HUES6 (cell line): ENCODE results near the gene JPH3.

ENCODE experiments used
- H3K27ac ChIP-seq: 2 replicates; pipeline ENCODE4 v1.7.0; 2013; ENCODE audit warnings: low read depth, mild to moderate bottlenecking, low read length, inconsistent platforms
- H3K27me3 ChIP-seq: 2 replicates; pipeline ENCODE4 v1.6.1; 2013; ENCODE audit warnings: low read length; ENCODE audit not compliant: control insufficient read depth, insufficient read depth
- H3K36me3 ChIP-seq: 2 replicates; pipeline ENCODE4 v1.6.1; 2013; ENCODE audit warnings: low read length; ENCODE audit not compliant: control insufficient read depth, insufficient read depth
- H3K4me1 ChIP-seq: 2 replicates; pipeline ENCODE4 v1.6.1; 2013; ENCODE audit warnings: low read length; ENCODE audit not compliant: control insufficient read depth, insufficient read depth
- H3K4me3 ChIP-seq: 2 replicates; pipeline ENCODE4 v1.5.1; 2013; ENCODE audit warnings: low read depth, low read length
- H3K9ac ChIP-seq: one replicate; pipeline ENCODE4 v1.6.1; 2013; ENCODE audit warnings: mild to moderate bottlenecking, low read length
- H3K9me3 ChIP-seq: 2 replicates; pipeline ENCODE4 v1.6.1; 2013; ENCODE audit warnings: low read depth, low read length; ENCODE audit not compliant: control insufficient read depth, insufficient read depth

The JPH3 gene

GRCh38 chr16:87656328-87656727 lies 54.0 kb downstream of the JPH3 start:
- H3K27ac ChIP-seq, result no peak overlapping the region
- H3K27me3 ChIP-seq, result no peaks in the 10 kb centered on the region
- H3K36me3 ChIP-seq, result no peaks in the 10 kb centered on the region; the same call in 1 of the 2 replicates
- H3K9me3 ChIP-seq, result no peaks in the 10 kb centered on the region
- H3K4me1 ChIP-seq, result peaks cover 18% of the 10 kb centered on the region
- no peak overlapping the region for H3K4me3 ChIP-seq
- no peak overlapping the region for H3K9ac ChIP-seq

GRCh38 chr16:87657621-87658192 lies 55.4 kb downstream of the JPH3 start:
- no peak overlapping the region for H3K9ac ChIP-seq
- H3K9me3 ChIP-seq, result no peaks in the 10 kb centered on the region
- H3K27ac ChIP-seq, result no peak overlapping the region
- H3K36me3 ChIP-seq, result no peaks in the 10 kb centered on the region; the same call in 1 of the 2 replicates
- no peak overlapping the region for H3K4me3 ChIP-seq
- H3K4me1 ChIP-seq, result peaks cover 18% of the 10 kb centered on the region
- no peaks in the 10 kb centered on the region for H3K27me3 ChIP-seq

- no peak overlapping the region for H3K9ac ChIP-seq
- no peaks in the 10 kb centered on the region for H3K9me3 ChIP-seq
- H3K4me1 ChIP-seq, result peaks cover 18% of the 10 kb centered on the region
- H3K27ac ChIP-seq, result no peak overlapping the region
- H3K27me3 ChIP-seq, result no peaks in the 10 kb centered on the region
- no peaks in the 10 kb centered on the region; the same call in 1 of the 2 replicates for H3K36me3 ChIP-seq
- H3K4me3 ChIP-seq, result no peak overlapping the region
Observed at GRCh38 chr16:87658564-87659225, 56.4 kb downstream of the JPH3 start.

- H3K4me1 ChIP-seq, result peaks cover 12% of the 10 kb centered on the region
- no peaks in the 10 kb centered on the region for H3K36me3 ChIP-seq
- H3K9me3 ChIP-seq, result no peaks in the 10 kb centered on the region
- H3K27me3 ChIP-seq, result no peaks in the 10 kb centered on the region
- no peak overlapping the region for H3K27ac ChIP-seq
- H3K4me3 ChIP-seq, result no peak overlapping the region
- H3K9ac ChIP-seq, result no peak overlapping the region
Observed at GRCh38 chr16:87661561-87661960, 59.3 kb downstream of the JPH3 start.

DNA sequence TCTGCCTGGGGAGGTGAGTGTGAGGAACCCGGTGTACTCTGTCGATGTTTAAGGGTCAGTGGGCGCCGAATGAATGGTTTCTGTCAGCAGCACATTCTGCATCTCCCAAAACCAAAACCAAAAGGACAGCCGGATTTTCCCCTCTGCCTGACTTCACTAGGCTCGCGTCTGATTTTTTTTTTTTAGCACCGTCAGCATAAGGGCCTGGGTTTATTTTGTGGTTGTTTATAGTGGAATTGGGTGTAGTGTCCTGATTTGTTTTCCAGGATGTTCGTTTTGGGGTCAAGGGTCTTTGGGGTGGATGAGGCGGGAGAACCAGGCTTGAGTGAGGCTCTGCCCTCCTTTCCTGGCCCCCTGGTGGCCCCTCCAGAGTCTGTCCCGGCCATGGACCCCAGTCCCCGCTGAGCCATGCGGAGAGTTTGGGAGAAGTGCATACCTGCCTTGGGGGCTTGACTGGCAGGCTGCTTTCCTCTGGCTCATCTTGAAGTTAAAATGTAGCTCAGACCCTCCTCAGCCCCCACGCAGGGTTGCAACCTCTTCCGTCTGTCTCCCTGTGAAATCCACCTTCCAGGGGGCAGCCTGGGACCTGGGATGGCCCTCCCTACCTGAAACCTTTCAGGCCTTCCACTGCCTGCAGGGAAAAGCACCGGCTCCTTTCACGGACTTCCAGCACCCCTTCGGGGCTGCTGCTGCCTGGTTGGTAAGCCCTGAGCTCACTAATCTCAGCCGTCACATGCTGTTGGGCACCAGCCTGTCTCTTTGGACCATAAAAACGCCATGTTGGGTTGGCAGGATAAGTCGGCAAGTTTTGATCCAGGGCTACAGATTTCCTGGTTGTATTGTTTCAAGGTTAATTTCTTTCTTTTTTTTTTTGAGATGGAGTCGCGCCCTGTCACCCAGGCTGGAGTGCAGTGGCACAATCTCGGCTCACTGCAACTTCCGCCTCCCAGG lies 60.2 kb downstream of the JPH3 start:
- Histone ChIP-seq H3K27ac (no peak overlapping the region), H3K4me1 (peaks cover 12% of the 10 kb centered on the region), H3K4me3 (no peak overlapping the region), H3K36me3 (no peaks in the 10 kb centered on the region), H3K27me3 (no peaks in the 10 kb centered on the region), H3K9ac (no peak overlapping the region), H3K9me3 (no peaks in the 10 kb centered on the region)

DNA sequence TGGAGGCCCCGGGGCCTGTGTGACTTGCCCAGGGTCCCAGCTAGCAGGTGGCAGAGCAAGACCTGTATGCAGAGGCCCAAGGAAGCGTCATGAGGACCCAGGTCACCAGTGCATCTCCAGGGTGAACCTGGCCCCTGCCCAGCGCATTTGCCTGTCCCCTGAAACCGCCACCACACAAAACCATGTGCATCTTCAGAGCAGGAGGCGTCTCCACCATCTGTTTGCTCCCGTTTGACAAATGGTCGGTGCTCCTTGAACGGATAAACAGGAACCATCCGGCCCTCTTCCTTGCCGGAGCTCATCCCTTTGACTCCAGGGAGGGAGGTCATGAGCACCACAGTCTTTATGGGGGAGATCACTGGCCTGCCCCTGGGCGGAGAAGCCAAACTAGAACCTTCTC lies 62.5 kb downstream of the JPH3 start:
- Histone ChIP-seq H3K27ac (no peak overlapping the region), H3K36me3 (no peaks in the 10 kb centered on the region), H3K9ac (no peak overlapping the region), H3K4me1 (no peaks in the 10 kb centered on the region), H3K4me3 (no peak overlapping the region), H3K27me3 (no peaks in the 10 kb centered on the region), H3K9me3 (no peaks in the 10 kb centered on the region)

- Histone ChIP-seq H3K4me1 (no peaks in the 10 kb centered on the region), H3K36me3 (no peaks in the 10 kb centered on the region), H3K4me3 (no peak overlapping the region), H3K9me3 (no peaks in the 10 kb centered on the region), H3K27me3 (no peaks in the 10 kb centered on the region), H3K27ac (no peak overlapping the region), H3K9ac (no peak overlapping the region)
Observed at GRCh38 chr16:87665193-87665592, 62.9 kb downstream of the JPH3 start.

DNA sequence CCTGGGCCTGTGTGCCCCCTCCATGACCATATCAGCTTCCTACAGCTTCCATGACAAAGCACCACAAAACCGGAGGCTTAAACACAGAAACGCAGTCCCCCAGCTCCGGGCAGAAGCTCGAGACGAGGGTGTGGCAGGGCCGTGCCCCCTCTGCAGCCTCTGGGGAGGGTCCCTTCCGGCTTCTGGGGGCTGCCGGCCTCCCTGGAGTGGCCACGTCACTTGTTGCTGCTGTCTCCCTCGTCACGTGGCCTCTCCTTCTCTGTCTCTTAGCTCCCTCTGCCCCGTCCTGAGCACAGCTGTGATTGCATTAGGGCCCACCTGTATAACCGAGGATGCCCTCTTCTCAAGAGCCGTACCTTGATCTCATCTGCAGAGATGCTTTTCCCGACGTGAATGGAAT lies 64.6 kb downstream of the JPH3 start:
- H3K27me3 ChIP-seq, result no peaks in the 10 kb centered on the region
- no peaks in the 10 kb centered on the region for H3K9me3 ChIP-seq
- H3K9ac ChIP-seq, result no peak overlapping the region
- no peaks in the 10 kb centered on the region for H3K36me3 ChIP-seq
- no peaks in the 10 kb centered on the region for H3K4me1 ChIP-seq
- H3K27ac ChIP-seq, result no peak overlapping the region
- no peak overlapping the region for H3K4me3 ChIP-seq

- Histone ChIP-seq H3K9ac (no peak overlapping the region), H3K4me1 (no peaks in the 10 kb centered on the region), H3K4me3 (no peak overlapping the region), H3K36me3 (no peaks in the 10 kb centered on the region), H3K27ac (no peak overlapping the region), H3K9me3 (no peaks in the 10 kb centered on the region), H3K27me3 (no peaks in the 10 kb centered on the region)
Observed at GRCh38 chr16:87667443-87667842, 65.1 kb downstream of the JPH3 start.

DNA sequence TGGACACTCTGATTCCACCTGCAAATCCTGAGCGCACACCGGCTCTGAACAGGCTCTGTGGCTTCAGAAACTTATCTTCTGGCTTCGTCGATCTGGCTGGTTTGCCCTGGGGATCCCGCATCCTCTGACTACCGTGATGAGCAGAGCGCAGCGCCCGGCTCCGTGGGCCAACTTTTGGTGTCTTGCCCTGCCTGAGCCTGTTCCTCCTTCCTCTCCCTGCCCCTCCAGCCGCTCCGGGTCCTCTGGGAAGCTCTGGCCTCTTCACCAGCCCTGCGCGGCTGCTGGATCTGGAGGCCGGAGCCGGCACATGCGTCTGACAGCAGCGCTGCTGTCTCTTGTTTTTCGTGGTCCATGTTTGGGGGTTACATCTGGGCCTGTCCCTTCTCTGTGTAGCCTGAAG lies 65.6 kb downstream of the JPH3 start:
- no peaks in the 10 kb centered on the region for H3K4me1 ChIP-seq
- H3K27me3 ChIP-seq, result no peaks in the 10 kb centered on the region

GRCh38 chr16:87669672-87670071 lies 67.4 kb downstream of the JPH3 start:
- Histone ChIP-seq H3K27ac (no peak overlapping the region), H3K36me3 (no peaks in the 10 kb centered on the region), H3K27me3 (no peaks in the 10 kb centered on the region), H3K4me1 (no peaks in the 10 kb centered on the region), H3K9ac (no peak overlapping the region), H3K9me3 (no peaks in the 10 kb centered on the region), H3K4me3 (no peak overlapping the region)

More for the DNA sequence above, 65.6 kb downstream of the JPH3 start:
- no peak overlapping the region for H3K9ac ChIP-seq
- H3K4me3 ChIP-seq, result no peak overlapping the region
- H3K27ac ChIP-seq, result no peak overlapping the region
- no peaks in the 10 kb centered on the region for H3K36me3 ChIP-seq
- H3K9me3 ChIP-seq, result no peaks in the 10 kb centered on the region
